GM19193 (cell line): ENCODE results near the gene KANSL3.

Experiments
- POLR2A ChIP-seq: IDR thresholded peaks from 4 replicates; pipeline ENCODE4 v1.6.1; 2011; ENCODE audit not compliant: insufficient read depth, insufficient read length; ENCODE audit errors: extremely low read depth

Gene KANSL3

DNA sequence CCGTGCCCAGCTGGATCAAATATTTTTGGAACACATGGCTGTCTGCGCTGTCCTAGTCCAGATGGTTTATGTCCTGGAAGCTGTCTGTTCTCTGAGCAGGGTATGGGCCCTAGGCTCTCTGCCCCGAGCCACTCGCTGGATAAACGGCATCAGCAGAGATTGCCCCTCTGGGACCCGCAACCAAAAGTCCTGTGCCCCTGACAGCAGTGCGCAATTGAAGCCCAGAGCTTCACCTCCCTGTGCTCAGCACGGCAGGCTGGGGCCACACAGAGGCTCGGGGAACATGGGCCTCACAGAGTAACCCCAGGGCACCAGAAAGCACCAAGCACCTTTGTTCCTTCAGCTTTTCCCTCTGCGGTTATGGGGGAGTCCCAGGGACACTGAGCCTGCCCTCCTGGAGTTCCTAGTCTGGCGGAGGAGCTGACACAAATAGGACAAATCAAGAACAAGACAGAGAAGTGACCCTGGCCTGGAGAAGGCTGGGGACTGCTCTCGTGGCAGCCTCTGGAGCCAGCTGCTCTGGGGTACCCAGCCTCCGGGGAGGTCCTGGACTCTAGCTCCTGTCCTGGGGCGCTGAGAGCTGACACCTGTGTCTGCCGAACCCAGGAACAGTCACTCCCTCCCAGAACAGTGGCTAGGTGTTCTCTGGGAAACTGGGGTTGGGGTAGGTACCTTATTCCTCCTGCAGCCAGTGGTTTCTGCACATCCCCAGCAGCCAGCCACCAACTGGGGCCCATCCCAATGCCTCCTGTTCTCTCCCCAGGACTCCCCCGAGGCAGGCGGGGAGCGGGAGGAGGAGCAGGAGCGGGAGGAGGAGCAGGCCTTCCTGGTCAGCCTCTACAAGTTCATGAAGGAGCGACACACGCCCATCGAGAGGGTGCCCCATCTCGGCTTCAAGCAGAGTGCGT is 89.3 kb downstream of the KANSL3 start:
- TF ChIP-seq POLR2A: no peak

- TF ChIP-seq POLR2A: no peak
Observed at GRCh38 chr2:96547731-96548171, 90.4 kb downstream of the KANSL3 start.

DNA sequence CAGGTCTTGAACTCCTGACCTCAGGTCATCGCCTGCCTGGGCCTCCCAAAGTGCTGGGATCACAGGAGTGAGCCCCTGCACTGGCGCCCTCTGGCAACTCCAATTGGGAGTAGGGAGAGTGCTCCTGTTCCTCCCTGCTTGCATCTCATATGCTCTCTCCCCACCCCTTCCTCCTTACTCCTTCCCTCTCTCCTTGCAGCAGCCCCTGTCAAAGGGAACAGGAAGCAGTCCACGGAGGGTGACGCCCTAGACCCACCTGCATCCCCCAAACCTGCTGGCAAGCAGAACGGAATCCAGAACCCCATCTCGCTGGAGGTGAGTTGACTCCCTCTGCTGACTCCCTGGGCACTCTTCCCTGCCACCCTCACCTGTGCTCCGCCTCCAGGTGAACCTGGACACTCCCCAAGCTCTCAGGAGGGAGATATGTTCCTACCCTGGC is 90.9 kb downstream of the KANSL3 start:
- TF ChIP-seq POLR2A: no peak

DNA sequence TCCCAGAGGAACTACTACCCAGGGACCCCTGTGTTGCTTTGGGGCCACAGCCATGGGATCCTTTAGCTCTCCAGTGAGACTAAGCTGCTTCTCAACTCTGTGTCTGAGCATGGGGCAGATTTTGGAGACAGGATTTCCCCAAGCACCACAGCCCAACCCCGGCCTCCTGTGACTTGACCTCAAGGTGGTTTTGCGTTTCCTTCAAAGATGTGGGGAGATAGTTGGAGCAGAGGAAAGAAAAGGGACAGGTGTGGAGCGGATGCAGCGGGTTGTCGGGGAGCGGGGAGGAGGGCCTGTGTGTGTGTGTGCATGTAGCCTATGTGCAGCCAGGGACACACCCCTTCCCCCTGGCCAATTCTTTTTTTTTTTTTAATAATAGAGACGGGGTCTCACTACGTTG is 91.3 kb downstream of the KANSL3 start:
- no peak for TF ChIP-seq POLR2A

GRCh38 chr2:96546321-96546720 is 91.8 kb downstream of the KANSL3 start:
- TF ChIP-seq POLR2A: no peak
